NB4 (cell line): ENCODE data around the gene MCM7.

ENCODE experiments used
- CTCF ChIP-seq: IDR thresholded peaks from one replicate; pipeline ENCODE4 v1.5.1; 2012; ENCODE audit warnings: low read depth, low read length
- MAX ChIP-seq: IDR thresholded peaks from 2 replicates; pipeline ENCODE4 v1.6.1; 2011; ENCODE audit warnings: low read depth, low read length
- MYC ChIP-seq: IDR thresholded peaks from 2 replicates; pipeline ENCODE4 v1.6.1; 2011; ENCODE audit warnings: low read depth, low read length
- POLR2A ChIP-seq: IDR thresholded peaks from 2 replicates; pipeline ENCODE4 v1.6.1; 2011; ENCODE audit warnings: mild to moderate bottlenecking; ENCODE audit not compliant: insufficient read length; ENCODE audit errors: extremely low read depth

GRCh38 chr7:100107890-100108289, 6.7 kb upstream of the MCM7 start:
- TF ChIP-seq POLR2A, result no peak
- no peak for TF ChIP-seq CTCF
- no peak for TF ChIP-seq MAX
- TF ChIP-seq MYC, result no peak
